HT1080 (cell line): ENCODE measurements around the gene SIRPG. TPM values are rescaled to one million over a fixed set of nuclear protein-coding genes. Genes with fewer than 3 reads are reported as not detected.
"Not testable (repeated sequence)": the region's sequence is repeated elsewhere in the genome, so short reads cannot be mapped to it uniquely, and the experiment has no call there.

Experiments
- DNase-seq: peaks from one replicate; pipeline ENCODE4 v3.0.0-alpha.2; 2015; ENCODE audit warnings: low read depth
- total RNA-seq: library from RNA; depleted of rRNA; stranded (reverse); fragments of >200 nt; shearing (Covaris generic); gene quantifications from 2 replicates; pipeline ENCODE4 v1.2.3, GENCODE V29; 2014

The SIRPG gene
- total RNA-seq, 1 experiment from 2014 or later: not detected

DNA sequence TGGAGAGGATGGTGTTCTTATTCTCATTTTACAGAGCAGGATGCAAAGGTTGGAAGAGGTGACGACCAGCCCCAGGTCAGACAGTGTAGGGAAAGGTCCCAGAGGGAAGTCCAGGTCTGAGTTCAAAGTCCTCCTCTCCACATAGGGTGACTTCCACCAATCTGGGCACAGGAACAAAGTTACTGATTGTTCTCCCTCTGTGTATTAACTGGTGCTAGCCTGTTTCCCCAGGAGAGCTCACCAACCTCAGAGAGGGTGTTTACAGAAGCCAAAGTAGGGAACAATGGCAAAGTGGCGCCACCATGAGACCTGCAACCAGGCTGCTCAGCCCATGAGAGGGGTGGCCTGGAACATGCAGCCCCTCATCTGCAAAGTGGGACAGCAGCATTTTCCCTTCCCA is 21.0 kb downstream of the SIRPG start:
- DNase-seq: no peak

DNA sequence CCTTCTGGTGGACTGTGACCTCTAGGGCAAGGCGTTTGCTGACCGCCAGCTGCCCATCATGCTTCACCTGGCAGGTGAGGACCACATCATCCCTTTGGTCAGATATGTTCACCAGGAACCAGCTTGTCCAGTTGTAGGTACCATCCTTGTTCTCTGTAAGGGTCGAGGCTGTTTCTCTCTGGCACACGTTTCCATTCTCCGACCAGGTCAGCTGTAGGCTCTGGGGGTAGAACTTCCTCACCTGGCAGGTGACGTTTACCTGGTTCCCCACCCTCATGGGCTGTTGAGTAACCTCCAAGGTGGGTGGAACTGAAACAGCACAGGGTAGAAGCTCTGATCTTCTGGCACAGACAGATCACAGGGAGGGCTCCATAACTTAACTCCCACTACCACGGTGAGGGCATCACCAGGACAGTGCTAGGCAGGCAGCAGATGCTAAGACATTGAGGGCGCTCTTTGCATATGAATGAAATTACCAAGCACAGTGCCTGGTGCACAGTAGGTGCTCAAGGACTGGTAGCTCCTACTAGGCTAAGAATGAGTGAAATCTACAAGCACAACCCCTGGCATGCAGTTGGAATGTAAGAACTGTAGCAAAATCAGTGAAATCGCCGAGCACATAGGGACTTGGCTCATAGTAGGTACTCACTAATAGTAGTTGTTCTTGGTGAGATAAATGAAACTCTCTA is 22.1 kb downstream of the SIRPG start:
- DNase-seq: no peak

DNA sequence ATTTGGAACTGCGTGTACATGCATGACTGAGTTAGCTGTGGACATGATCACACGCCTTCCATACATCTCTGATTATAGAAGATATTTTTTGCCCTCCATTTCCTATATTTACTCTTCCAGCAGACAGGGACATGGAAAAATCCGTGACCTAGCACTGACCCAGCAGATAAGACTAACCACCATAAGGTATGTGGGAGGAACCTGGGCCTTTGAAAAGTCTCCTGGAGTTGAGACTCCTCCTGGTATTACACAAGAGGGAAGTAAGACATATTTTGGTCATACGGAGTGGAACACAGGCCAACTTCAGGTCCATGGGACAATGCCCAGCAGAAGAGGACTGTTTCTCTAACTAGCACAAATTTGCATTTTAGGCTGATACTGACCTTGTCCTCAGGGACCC is 24.0 kb downstream of the SIRPG start:
- no peak for DNase-seq

DNA sequence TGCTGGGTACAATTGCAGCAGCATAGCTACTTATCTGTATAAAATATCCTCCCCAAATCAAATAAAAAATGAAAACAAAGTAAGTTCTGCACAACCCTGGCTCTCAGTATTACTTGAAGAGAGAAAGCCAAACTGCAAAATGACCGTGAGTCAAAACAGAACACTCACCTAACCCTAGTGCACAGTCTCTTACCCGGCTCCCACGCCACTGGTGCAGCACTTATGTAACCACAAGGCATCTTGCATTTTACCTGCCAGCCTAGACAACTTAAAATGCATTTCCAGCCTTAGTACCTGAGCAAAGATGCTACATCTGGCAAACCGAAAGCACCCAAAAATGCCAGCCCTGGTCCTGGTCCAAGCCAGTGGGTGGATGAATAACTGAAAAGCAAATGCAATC is 25.4 kb downstream of the SIRPG start:
- DNase-seq: no peak

DNA sequence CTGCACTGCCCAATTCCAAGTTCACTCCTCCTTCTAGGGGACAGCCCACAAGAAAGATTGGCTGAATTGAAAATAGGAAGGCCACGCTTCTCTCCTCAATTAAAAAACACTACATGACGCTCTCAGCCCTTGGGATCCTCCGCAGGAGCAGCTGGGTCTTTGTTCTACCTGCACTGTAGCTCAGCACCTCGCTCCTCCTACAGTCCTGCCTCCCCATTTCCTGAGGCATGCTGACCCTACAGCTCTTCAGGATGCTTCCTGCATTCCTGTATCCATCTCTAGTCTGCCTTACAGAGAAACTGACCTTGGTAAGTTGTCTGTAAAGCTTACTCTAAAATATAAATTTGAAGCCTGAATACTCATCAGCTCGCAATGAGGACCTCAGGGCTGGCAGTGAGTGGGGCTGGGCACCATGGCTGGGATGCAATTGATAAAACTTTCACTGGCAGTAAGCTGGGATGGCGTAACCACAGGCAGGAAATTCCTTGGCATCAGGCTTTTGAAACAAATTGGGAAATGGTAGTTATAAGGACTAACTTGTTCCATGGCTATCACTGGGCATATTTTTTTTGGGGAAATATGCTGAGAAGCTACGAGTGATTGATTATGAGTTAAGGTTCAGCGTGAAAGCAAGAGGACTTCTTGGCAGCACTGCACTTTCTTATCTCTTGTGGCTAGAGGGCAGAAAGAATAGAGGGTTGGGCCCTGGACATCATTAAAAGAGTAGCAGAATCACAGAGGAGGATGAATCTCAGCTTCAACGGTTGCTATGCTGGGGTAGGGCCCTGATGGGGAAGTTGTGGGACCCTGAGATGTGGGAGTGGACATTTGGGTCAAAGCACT is 26.0 kb downstream of the SIRPG start:
- no peak for DNase-seq

DNA sequence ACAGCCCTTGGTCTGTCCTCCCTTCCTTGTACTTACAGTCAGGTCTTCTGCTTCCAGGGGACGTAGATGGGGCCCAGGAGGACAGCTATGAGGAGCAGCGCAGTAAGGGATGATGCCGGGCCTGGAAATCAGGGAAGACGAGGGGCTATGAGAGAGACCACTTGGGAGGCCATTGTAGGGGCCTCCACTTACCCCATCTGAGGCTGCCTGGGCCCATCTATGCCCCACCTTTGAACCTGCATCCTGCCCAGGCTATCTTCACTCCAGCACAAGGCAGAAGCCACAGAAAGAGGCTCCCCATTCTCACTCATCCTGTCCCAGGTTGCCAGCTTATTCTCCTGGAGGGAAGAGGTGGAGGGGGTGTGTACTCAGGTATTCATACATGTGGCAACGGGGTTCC is 27.4 kb downstream of the SIRPG start:
- DNase-seq: no peak

DNA sequence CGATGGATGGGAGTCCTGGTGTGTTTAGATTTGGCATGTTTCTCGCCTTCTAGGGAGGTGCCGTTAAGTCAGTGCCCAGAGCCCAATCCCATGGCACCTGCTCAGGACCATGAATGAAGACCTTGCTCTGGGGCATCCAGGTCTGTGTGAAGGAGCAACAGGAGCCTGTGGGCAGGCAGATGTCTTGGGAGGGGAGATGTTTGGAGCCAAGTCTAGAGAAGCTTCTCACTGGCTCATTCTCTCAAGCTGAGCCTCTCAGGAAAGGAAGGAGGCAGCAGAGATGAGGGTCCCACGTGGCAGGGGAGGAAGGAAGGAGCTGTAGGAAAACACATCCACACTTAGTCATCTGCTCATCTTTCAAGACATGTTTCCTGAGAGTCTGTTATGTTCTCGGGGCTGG is 28.3 kb downstream of the SIRPG start:
- DNase-seq: peak; percentile 37

DNA sequence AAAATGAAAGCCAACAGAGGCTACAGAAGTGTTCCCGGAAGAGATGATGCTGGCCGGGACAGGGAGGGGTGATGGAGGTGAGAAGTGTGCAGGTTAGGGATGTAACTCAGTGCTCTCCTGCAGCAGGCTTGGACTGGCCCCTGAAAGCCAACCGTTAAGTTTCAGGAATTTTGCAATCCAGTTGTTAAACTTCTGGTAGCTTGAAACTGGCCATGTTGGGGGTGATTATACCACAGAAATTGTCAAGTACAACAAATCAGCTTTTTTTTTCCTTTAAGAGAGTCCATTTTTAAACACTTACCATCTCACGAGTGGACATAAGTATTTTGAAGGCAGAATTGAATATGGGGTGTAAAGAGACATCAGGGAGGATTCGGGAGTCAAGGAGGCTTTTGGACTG is 29.0 kb downstream of the SIRPG start:
- DNase-seq: no peak

DNA sequence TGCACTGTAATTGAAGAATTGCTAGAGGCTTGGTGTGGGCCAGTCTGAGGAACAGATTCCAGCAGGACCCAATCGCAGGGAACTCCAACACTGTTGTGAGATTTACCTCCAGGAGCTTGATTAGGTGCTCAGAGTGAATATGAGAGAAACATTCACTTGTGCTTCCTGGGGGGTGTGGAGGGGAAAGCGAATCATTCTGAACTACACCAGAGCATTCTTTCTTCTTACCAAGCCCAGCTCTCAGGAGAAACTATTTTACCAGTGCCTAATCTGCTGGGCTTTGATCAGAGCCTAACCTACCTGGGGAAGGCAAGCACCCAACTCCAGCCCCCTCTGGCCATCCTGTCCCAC is 30.4 kb downstream of the SIRPG start:
- no peak for DNase-seq

DNA sequence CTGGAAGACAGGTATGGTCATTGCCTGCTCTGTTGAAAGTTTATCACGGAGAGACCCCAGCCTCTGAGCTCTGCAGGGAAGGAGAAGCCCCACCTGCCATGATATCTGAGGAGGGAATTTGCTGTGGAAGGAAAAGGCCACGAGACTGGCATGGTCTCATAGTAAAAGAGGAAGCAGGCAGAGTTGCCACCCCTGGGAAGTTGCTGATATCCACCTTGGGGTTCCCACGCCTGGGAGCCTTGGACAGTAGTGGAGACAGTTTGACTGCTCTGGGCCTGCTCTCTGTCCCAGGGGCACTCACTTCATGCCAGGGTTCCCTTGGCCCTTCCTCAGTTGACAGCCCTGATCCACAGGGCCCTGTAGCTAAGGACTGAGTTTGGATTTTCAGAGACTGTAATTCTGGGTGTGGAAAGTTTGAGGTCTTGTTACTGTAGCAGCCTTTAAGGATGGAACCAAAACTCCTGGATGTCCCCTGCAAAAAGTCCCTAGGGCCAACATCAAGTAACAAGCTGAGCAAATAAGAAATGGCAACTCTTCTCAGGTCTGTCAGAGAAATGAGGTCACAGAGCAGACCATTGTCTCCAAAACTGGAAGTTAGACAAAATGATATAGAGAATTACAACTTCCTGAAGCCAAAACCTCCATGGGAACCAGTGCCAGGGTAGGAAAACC is 30.9 kb downstream of the SIRPG start:
- no peak for DNase-seq

DNA sequence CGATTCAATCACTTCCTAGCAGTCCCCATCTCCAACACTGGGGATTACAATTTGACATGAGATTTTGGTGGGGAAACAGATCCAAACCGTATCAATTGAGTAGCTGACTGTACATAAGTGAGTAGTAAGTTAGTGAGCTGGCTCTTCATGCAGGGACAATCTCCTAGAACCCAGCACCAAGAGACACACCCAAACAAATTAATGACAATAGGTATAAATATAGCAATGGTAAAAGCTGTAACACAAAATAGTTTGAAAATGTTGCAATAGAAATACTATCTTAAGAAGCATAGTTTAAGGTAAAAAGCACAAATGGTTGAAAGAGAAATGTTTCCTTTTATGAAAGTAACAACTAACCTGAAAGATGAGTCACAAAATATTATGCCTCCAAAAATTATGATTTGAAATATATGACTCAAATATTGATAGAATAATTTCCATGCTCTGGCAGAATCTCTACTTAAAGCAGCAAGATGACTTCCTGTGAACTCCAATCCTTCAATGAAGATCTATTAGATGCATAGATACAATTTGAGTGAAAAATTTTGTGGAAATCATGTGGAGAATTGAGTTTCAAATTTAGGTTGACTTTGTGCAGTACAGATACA is 32.4 kb downstream of the SIRPG start:
- DNase-seq: no peak

DNA sequence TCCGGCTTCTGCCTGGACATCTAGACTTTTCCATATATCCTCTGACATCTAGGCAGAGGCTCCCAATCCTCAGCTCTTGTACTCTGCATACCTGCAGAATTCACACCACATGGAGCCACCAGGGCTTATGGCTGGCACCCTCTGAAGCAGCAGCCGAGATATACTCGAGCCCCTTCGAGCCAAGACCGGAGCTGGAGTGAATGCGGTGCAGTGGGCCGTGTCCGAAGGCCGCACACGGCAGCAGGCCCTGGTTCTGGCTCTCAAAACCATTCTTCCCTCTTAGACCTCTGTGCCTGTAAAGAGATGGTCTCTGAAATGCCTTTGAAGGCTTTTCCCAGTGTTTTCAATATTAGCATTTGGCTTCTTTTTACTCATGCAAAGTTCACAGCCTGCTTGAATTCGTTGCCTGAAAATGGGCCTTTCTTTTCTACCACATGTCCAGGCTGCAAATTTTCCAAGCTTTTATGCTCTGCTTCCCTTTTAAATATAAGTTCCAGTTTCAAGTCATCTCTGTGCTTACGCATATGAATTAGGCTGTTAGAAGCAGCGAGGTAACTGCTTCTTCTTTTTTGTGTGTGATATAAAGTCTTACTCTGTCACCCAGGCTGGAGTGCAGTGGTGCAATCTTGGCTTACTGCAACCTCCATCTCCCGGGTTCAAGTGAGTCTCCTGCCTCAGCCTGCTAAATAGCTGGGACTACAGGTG is 33.9 kb downstream of the SIRPG start:
- DNase-seq: no peak

DNA sequence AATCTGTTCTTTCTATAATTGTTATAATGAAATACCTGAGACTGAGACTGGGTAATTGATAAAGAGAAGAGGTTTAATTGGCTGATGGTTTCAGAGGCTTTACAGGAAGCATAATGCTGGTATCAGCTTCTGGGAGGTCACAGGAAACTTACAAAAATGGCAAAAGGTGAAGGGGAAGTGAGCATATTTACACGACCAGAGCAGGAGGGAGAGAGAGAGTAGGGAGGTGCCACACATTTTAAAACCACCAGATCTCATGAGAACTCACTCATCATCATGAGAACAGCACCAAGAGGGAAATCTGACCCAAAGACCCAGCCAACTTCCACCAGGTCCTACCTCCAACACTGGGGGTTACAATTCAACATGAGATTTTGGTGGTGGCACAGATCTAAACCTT is 35.1 kb downstream of the SIRPG start:
- DNase-seq: peak; percentile 3

DNA sequence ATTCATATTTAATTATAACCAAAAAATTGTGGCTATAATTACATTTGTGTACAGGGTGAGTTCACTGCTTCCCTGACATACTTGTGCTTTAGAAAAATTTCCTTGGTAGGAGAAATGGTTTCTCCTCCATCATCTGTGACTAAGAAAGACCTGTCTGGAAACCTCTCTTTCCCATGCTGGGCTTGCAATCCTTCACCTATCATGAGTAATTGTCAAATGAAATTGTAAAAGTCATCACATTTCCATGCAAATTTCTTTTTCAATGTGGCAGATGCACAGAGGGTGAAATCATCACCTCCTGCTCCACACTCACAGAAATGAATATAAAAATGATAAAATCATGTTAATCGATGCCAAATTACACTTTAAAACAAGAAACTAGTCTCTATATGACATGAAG is 36.3 kb downstream of the SIRPG start:
- peak; percentile 0 for DNase-seq

DNA sequence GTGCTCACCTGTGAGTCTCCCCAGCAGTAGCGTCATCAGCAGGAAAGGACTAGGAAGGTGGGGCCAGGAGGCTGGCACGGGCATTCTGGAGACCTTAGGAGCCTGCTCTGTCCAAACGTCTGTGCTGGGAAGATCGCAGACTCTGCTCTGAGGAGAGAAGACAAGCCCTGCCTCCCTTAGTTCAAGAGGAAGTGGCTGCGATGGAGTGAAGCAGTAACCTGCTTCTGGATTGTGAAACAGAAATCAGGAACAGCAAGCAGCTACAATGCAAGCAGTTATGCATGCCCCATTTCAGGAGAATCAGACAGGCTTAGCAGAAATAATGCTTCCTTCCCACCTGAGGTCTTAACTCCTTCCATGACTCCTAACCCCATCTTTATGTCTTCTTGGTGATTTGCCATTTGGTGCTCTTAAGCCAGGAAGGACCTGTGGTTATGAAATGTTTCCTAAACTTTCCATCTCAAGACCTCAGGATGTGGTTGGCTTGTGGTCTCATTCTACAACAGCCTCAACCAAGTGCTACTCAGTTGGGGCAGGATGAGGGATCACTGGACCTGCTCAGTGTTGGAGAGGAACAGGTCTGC is 37.6 kb downstream of the SIRPG start, which contains the start of gene SIRPB1:
Gene SIRPB1, minus strand, starts transcription at position 149 of the 584 bp plus-strand sequence. Its CDS starts 65 bp downstream, at position 84.
- DNase-seq: peak; percentile 72

DNA sequence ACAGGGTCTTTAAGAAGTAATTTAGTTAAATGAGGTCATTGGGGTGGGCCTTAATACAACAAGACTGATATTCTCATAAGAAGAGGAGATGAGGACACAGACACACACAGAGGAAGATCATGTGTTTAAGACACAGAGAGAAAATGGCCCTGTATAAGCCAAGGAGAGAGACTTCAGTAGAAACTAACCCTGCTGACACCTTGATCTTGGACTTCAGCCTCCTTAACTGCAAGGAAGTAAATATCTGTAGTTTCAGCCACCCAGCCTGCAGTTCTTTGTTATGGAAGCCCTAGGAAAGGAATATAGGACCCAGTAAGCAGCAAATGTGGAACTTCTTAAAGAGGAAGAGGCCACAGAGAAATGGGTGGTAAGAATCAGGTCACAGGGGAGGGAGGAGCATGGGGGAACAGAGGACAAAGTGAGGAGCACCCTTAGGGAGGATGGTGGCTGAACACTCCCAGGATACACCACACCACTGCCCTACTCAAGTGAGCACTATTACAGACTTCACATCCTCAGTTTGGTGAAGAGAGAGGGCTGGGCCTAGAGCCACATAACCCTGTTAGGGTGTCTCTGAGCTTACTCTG is 38.5 kb downstream of the SIRPG start:
- peak; percentile 0 for DNase-seq

DNA sequence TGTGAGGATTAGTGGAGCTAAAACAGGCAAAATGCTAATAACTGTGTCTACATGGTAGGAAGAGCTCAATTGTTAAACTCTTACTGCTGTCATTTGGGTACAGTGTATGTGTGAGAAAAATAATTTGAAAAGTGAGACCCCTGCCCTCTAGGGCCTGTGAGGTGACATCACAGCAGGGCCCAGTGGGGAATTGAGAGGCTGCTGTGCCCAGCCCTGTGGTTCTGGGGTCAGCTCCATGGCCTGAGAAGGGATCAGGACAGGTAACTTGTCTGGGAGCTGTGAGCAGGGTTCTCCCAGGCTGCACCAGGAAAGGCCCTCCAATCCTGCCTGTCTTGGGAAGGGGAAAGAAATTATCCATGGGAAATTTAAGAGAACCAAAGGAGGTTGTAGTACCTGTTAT is 39.1 kb downstream of the SIRPG start:
- DNase-seq: peak; percentile 0

DNA sequence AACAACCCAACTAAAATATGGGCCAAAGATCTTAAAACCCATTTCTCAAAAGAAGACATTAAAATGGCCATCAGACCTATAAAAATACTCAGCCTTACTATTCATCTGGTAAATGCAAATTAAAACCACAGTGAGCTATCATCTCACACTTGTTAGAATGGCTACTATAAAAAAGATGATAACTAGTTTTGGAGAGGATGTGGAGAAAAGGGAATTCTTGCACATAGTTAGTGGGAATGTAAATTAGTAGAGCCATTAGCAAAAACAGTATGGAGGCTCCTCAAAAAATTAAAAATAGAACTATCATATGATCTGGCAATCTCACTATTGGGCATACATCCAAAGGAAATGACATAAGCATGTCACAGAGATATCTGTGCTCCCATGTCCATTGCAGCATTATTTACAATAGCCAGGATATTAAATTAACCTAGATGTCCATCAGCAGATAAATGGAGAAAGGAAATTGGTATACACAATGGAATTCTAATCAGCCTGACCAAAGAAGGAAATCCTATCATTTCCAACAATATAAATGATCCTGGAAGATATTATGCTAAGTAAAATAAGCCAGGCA is 40.6 kb downstream of the SIRPG start:
- DNase-seq: peak; percentile 23

DNA sequence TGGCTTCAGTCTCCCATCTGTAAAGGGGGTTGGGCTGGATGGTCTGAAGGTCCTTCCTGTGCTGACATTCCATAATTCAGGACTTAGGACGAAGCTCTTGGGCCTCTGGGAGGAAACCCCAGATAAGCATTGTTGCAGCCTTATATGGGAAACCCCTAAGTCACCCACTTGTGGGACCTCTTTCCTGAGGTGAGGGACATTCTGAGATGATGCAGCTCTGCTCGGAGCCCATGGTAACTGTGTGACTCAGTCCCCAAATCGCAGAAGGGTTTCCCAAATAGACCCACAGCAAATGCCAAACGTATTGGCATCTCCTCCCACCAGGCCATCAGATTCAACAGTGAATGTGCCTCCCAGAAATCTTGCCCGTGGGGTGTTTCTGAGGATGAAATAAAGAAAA is 47.2 kb downstream of the SIRPG start:
- not testable (repeated sequence) for DNase-seq
